Liver (tissue), 9 donors: Measurements from ENCODE around the gene AKAP13. TPM values are rescaled to one million over a fixed set of nuclear protein-coding genes. Genes with fewer than 3 reads are reported as not detected.
A peak's percentile ranks its signal among the peaks of the same experiment; 100 is the strongest.
"Not testable (repeated sequence)": the region's sequence is repeated elsewhere in the genome, so short reads cannot be mapped to it uniquely, and the experiment has no call there.

Experiments
- DNase-seq: peaks from one replicate; pipeline ENCODE4 v3.0.0-alpha.2; 2017; ENCODE audit warnings: low spot score
- H3K27ac ChIP-seq, 2 donors: one replicate each; pipeline ENCODE4 v1.7.0; 2013; ENCODE audit warnings: inconsistent platforms in 2 of 2, low read length in 2 of 2, control low read depth in 1 of 2, low read depth in 1 of 2, mild to moderate bottlenecking in 1 of 2
- H3K27me3 ChIP-seq, 4 donors: one replicate each; pipeline versions ENCODE4 v1.6.1 to v1.7.0; 2013; ENCODE audit warnings: low read length in 3 of 4, inconsistent platforms in 1 of 4, mild to moderate bottlenecking in 1 of 4, moderate library complexity in 1 of 4; ENCODE audit not compliant: control insufficient read depth in 4 of 4, insufficient read depth in 4 of 4
- H3K36me3 ChIP-seq, 4 donors: one replicate each; pipeline versions ENCODE4 v1.6.1 to v1.7.0; 2013; ENCODE audit warnings: low read length in 3 of 4, mild to moderate bottlenecking in 3 of 4, low read depth in 1 of 4, moderate library complexity in 1 of 4; ENCODE audit not compliant: control insufficient read depth in 4 of 4, insufficient read depth in 3 of 4
- H3K4me1 ChIP-seq, 4 donors: one replicate each; pipeline versions ENCODE4 v1.6.1 to v1.7.0; 2013; ENCODE audit warnings: low read length in 3 of 4, mild to moderate bottlenecking in 3 of 4, moderate library complexity in 1 of 4; ENCODE audit not compliant: control insufficient read depth in 4 of 4, insufficient read depth in 4 of 4
- H3K4me3 ChIP-seq, 3 donors: one replicate each; pipeline versions ENCODE4 v1.6.1 to v1.7.0; 2013; ENCODE audit warnings: low read length in 3 of 3, control low read depth in 1 of 3, low read depth in 1 of 3, mild to moderate bottlenecking in 1 of 3
- H3K9ac ChIP-seq, 2 donors: one replicate each; pipeline ENCODE4 v1.7.0; 2013; ENCODE audit warnings: low read length in 2 of 2, mild to moderate bottlenecking in 2 of 2, moderate library complexity in 2 of 2, control low read depth in 1 of 2, low read depth in 1 of 2
- H3K9me3 ChIP-seq, 4 donors: one replicate each; pipeline versions ENCODE4 v1.6.1 to v1.7.0; 2013; ENCODE audit warnings: low read length in 3 of 4; ENCODE audit not compliant: control insufficient read depth in 4 of 4
- FOXA2 ChIP-seq: IDR thresholded peaks from 2 replicates; pipeline ENCODE4 v1.6.1; 2016; ENCODE audit warnings: antibody characterized with exemption
- MAX ChIP-seq: IDR thresholded peaks from 2 replicates; pipeline ENCODE4 v1.6.1; 2016; ENCODE audit warnings: antibody characterized with exemption
- NR2F2 ChIP-seq: IDR thresholded peaks from 2 replicates; pipeline ENCODE4 v1.6.1; 2016; ENCODE audit warnings: antibody characterized with exemption
- YY1 ChIP-seq: IDR thresholded peaks from 2 replicates; pipeline ENCODE4 v1.6.1; 2016; ENCODE audit warnings: antibody characterized with exemption, mild to moderate bottlenecking
- WGBS: extraction: QIAGEN DNeasy Blood & Tissue Kit; methylation state at CpG from one replicate; pipeline ENCODE4 v1.1.7; 2013; 5-methylcytosine and 5-hydroxymethylcytosine counted together
- polyA plus RNA-seq, 2 donors: library from polyadenylated mRNA; stranded (reverse) in 1 of 2; unstranded in 1 of 2; fragments of 200-250 nt in 1 of 2; fragments of >200 nt in 1 of 2; fragmentation: Nextera tagmentation in 1 of 2; extraction: Ambion mirVana in 1 of 2; gene quantifications; one replicate each; pipeline versions ENCODE4 v1.2.1 to v1.2.3, GENCODE V29; 2013 to 2015
- total RNA-seq, 2 donors: library from RNA; depleted of rRNA; stranded (reverse); fragments of >200 nt; gene quantifications; one replicate each; pipeline ENCODE4 v1.2.3, GENCODE V29; 2014
- TF ChIP-seq, protein P1 (sequence below): IDR thresholded peaks from 2 replicates; pipeline ENCODE4 v1.6.1; 2016; ENCODE audit warnings: antibody characterized with exemption, mild to moderate bottlenecking
- donor health status: healthy.
- donor health status: healthy.
- donor health status: healthy.
- donor health status: healthy.
- donor health status: healthy.

The AKAP13 gene
- total and polyA plus RNA-seq, 4 donors: 18.6 to 92.3 (median 37.4) TPM

DNA sequence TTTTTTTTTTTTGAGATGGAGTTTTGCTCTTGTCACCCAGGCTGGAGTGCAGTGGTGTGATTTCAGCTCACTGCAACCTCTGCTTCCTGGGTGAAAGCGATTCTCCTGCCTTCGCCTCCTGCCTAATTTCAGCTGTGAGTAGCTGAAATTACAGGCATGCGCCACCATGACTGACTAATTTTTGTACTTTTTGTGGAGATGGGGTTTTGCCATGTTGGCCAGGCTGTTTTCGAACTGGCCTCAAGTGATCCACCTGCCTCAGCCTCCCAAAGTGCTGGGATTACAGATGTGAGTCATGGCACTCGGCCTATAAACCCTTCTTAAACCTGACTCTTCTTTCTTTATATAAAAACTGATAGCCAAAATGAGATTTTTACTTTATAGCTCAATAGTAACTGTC, 205.8 kb downstream of the AKAP13 start:
- peaks cover 4 to 72% (median 27%) of the 10 kb centered on the region in 4 donors for H3K4me1 ChIP-seq
- not testable (repeated sequence) for H3K27me3 ChIP-seq, H3K9me3 ChIP-seq, DNase-seq, H3K4me3 ChIP-seq, H3K27ac ChIP-seq, H3K36me3 ChIP-seq, H3K9ac ChIP-seq
- WGBS: 94% methylated on average over 5 of the region's 5 CpGs

DNA sequence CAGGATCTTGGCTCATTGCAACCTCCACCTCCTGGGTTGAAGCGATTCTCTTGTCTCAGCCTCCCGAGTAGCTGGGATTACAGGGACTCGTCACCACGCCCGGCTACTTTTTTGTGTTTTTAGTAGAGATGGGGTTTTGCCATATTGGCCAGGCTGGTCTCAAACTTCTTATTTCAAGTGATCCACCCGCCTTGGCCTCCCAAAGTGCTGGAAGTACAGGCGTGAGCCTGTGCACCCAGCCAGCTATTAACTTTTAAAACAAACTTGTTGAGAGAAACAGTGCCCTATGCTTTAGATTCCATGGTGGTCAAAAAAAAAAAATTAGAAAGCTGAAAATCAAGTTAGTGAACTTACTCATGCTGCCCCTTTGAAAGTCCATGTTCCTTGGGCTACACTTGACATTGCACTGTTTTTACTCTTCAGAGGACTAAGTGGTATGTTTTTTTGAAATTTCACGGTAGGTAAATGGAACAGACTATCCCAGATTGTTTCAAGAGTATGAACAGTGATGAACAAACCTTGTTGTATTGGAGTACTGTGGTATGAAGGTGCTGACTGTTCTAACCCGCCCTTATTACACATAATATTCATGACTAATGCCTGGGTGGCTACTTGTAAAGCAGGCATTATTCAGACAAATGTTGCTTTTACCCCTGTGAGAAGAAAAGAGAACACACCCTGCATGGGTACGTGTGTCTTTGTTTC, 207.5 kb downstream of the AKAP13 start:
- peak overlapping the region; percentile 20 to 87 for H3K27ac ChIP-seq

DNA sequence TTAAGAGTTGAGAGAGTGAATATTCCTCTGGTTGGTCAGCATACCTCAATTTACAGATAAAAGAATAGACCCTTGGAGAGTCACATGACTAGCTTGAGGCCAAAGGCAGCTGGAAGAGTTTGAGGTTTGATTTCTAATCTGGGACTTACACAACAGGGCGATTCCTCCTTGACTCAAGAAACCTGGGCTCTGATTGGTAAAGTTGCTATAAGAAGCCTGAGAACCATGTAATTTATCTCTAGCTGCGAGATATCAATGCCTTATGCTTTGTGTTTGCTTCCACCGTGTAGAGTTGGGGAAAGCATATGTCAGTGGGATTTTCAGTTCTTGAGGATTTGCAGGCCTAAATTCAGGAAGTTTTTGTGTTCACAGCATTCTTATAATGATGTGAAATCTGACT, 208.3 kb downstream of the AKAP13 start:
- TF ChIP-seq, protein P1, sequence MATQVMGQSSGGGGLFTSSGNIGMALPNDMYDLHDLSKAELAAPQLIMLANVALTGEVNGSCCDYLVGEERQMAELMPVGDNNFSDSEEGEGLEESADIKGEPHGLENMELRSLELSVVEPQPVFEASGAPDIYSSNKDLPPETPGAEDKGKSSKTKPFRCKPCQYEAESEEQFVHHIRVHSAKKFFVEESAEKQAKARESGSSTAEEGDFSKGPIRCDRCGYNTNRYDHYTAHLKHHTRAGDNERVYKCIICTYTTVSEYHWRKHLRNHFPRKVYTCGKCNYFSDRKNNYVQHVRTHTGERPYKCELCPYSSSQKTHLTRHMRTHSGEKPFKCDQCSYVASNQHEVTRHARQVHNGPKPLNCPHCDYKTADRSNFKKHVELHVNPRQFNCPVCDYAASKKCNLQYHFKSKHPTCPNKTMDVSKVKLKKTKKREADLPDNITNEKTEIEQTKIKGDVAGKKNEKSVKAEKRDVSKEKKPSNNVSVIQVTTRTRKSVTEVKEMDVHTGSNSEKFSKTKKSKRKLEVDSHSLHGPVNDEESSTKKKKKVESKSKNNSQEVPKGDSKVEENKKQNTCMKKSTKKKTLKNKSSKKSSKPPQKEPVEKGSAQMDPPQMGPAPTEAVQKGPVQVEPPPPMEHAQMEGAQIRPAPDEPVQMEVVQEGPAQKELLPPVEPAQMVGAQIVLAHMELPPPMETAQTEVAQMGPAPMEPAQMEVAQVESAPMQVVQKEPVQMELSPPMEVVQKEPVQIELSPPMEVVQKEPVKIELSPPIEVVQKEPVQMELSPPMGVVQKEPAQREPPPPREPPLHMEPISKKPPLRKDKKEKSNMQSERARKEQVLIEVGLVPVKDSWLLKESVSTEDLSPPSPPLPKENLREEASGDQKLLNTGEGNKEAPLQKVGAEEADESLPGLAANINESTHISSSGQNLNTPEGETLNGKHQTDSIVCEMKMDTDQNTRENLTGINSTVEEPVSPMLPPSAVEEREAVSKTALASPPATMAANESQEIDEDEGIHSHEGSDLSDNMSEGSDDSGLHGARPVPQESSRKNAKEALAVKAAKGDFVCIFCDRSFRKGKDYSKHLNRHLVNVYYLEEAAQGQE: no peak
- peak; percentile 11 for TF ChIP-seq MAX
- Histone ChIP-seq H3K27ac (peak overlapping the region; percentile 86 to 87), H3K9ac (peak overlapping the region; percentile 22 to 66), H3K4me3 (no peak overlapping the region), H3K4me1 (peaks cover 8 to 67% (median 25%) of the 10 kb centered on the region in 4 donors), H3K9me3 (no peaks in the 10 kb centered on the region), H3K27me3 (no peaks in the 10 kb centered on the region), H3K36me3 (peaks cover 1 to 7% (median 3%) of the 10 kb centered on the region in 4 donors)
- WGBS: 50% methylated on average over 3 of the region's 3 CpGs
- no peak for DNase-seq

More for the DNA sequence above, 207.5 kb downstream of the AKAP13 start:
- Histone ChIP-seq H3K27me3 (no peaks in the 10 kb centered on the region), H3K9ac (no peak overlapping the region), H3K9me3 (no peaks in the 10 kb centered on the region), H3K36me3 (peaks cover 1 to 7% (median 3%) of the 10 kb centered on the region in 4 donors), H3K4me1 (peaks cover 6 to 71% (median 29%) of the 10 kb centered on the region in 4 donors), H3K4me3 (no peak overlapping the region)
- 93% methylated on average over 10 of the region's 10 CpGs for WGBS
- TF ChIP-seq, protein P1: no peak
- no peak for TF ChIP-seq YY1
- TF ChIP-seq NR2F2: no peak
- no peak for TF ChIP-seq FOXA2
- no peak for DNase-seq
